ENCODE measurements around the gene AGBL4.

AGBL4 gene

GRCh38 chr1:49339043-49339442, 684.7 kb downstream of the AGBL4 start:
- Histone ChIP-seq H3K4me1 (ENCODE audit: insufficient read depth, low read length) (no peaks in the 10 kb centered on the region), H3K9me3 (ENCODE audit: insufficient read depth, low read length, severe bottlenecking) (no peaks in the 10 kb centered on the region), H3K9ac (ENCODE audit: low read depth, low read length) (no peak overlapping the region), H2AFZ (ENCODE audit: low read depth, low read length) (no peak overlapping the region), H3K36me3 (ENCODE audit: insufficient read depth, low read length) (no peaks in the 10 kb centered on the region), H3K27me3 (ENCODE audit: insufficient read depth, low read length, poor library complexity) (no peaks in the 10 kb centered on the region), H3K79me2 (ENCODE audit: insufficient read depth, low read length) (no peaks in the 10 kb centered on the region), H3K27ac (ENCODE audit: low read length) (no peak overlapping the region), H3K4me2 (ENCODE audit: insufficient read depth, low read length) (no peak overlapping the region), H4K20me1 (ENCODE audit: insufficient read depth, low read length) (no peaks in the 10 kb centered on the region), H3K4me3 (ENCODE audit: low read depth in 1 of 2, low read length in 2 of 2) (no peak overlapping the region)
- no peak for DNase-seq
- no peak for TF ChIP-seq CTCF (IDR thresholded peaks at IDR 0.05; ENCODE audit: borderline replicate concordance, extremely low read depth, low read length, poor library complexity, severe bottlenecking)
- ATAC-seq (ENCODE audit: insufficient read depth, low read depth) = no peak

- H3K79me2 ChIP-seq (ENCODE audit: insufficient read depth, low read length) = no peaks in the 10 kb centered on the region
- no peak for TF ChIP-seq EZH2 (IDR thresholded peaks at IDR 0.05; ENCODE audit: borderline replicate concordance, low read depth, low read length, severe bottlenecking)
- no peak for TF ChIP-seq CTCF (IDR thresholded peaks at IDR 0.05; ENCODE audit: borderline replicate concordance, extremely low read depth, low read length, poor library complexity, severe bottlenecking)
- H4K20me1 ChIP-seq (ENCODE audit: insufficient read depth, low read length) = no peaks in the 10 kb centered on the region
- ATAC-seq (ENCODE audit: insufficient read depth, low read depth) = no peak
- H3K4me1 ChIP-seq (ENCODE audit: insufficient read depth, low read length) = no peaks in the 10 kb centered on the region
- H3K9me3 ChIP-seq (ENCODE audit: insufficient read depth, low read length, severe bottlenecking) = no peaks in the 10 kb centered on the region
- H3K27ac ChIP-seq (ENCODE audit: low read length) = no peak overlapping the region
- no peaks in the 10 kb centered on the region for H3K27me3 ChIP-seq (ENCODE audit: insufficient read depth, low read length, poor library complexity)
- H2AFZ ChIP-seq (ENCODE audit: low read depth, low read length) = no peak overlapping the region
- no peak overlapping the region for H3K4me3 ChIP-seq (ENCODE audit: low read depth in 1 of 2, low read length in 2 of 2)
- DNase-seq = no peak
- H3K4me2 ChIP-seq (ENCODE audit: insufficient read depth, low read length) = no peak overlapping the region
- no peak overlapping the region for H3K9ac ChIP-seq (ENCODE audit: low read depth, low read length)
- no peaks in the 10 kb centered on the region for H3K36me3 ChIP-seq (ENCODE audit: insufficient read depth, low read length)
Measured at GRCh38 chr1:49337251-49337650, 686.5 kb downstream of the AGBL4 start.

- H3K4me3 ChIP-seq (ENCODE audit: low read depth in 1 of 2, low read length in 2 of 2) = no peak overlapping the region
- no peaks in the 10 kb centered on the region for H3K4me1 ChIP-seq (ENCODE audit: insufficient read depth, low read length)
- H3K36me3 ChIP-seq (ENCODE audit: insufficient read depth, low read length) = no peaks in the 10 kb centered on the region
- TF ChIP-seq EZH2 (IDR thresholded peaks at IDR 0.05; ENCODE audit: borderline replicate concordance, low read depth, low read length, severe bottlenecking) = no peak
- TF ChIP-seq CTCF (IDR thresholded peaks at IDR 0.05; ENCODE audit: borderline replicate concordance, extremely low read depth, low read length, poor library complexity, severe bottlenecking) = no peak
- no peak for DNase-seq
- H3K9me3 ChIP-seq (ENCODE audit: insufficient read depth, low read length, severe bottlenecking) = no peaks in the 10 kb centered on the region
- H2AFZ ChIP-seq (ENCODE audit: low read depth, low read length) = no peak overlapping the region
- H3K9ac ChIP-seq (ENCODE audit: low read depth, low read length) = no peak overlapping the region
- no peaks in the 10 kb centered on the region for H3K27me3 ChIP-seq (ENCODE audit: insufficient read depth, low read length, poor library complexity)
- H3K4me2 ChIP-seq (ENCODE audit: insufficient read depth, low read length) = no peak overlapping the region
- no peak for ATAC-seq (ENCODE audit: insufficient read depth, low read depth)
- H3K27ac ChIP-seq (ENCODE audit: low read length) = no peak overlapping the region
- H4K20me1 ChIP-seq (ENCODE audit: insufficient read depth, low read length) = no peaks in the 10 kb centered on the region
- H3K79me2 ChIP-seq (ENCODE audit: insufficient read depth, low read length) = no peaks in the 10 kb centered on the region
Measured at GRCh38 chr1:49333906-49334305, 689.8 kb downstream of the AGBL4 start.
